ENCODE data around the gene UTF1. TPM values are rescaled to one million over a fixed set of nuclear protein-coding genes. Genes with fewer than 3 reads are reported as not detected.

The UTF1 gene
- total and polyA plus RNA-seq, 9 of the 15 experiments (the other 6 are each of a cell fraction or from before 2014, with no cell fraction given), result 0.35 to 0.46 TPM; not detected in 7

- no peak overlapping the region for H3K27ac ChIP-seq (ENCODE audit: extremely low read depth, low read depth, low read length)
- 3% methylated on average over 19 of the region's 38 CpGs for WGBS (ENCODE audit: insufficient coverage, low coverage, missing lambda C conversion rate)
- ATAC-seq, result no peak
- TF ChIP-seq ZNF398 (CRISPR knock-in tag; IDR thresholded peaks at IDR 0.05), result no peak
- no peak for TF ChIP-seq E2F6 (IDR thresholded peaks at IDR 0.05; ENCODE audit: borderline replicate concordance in 1 of 2, extremely low read depth in 1 of 2, insufficient read depth in 1 of 2, insufficient read length in 1 of 2, low read depth in 1 of 2, low read length in 1 of 2, poor library complexity in 1 of 2, severe bottlenecking in 1 of 2)
- TF ChIP-seq ZNF518B (CRISPR knock-in tag; IDR thresholded peaks at IDR 0.05), result no peak
- no peak for TF ChIP-seq KLF13 (tag; IDR thresholded peaks at IDR 0.05; ENCODE audit: borderline replicate concordance, low read depth)
- TF ChIP-seq KLF10 (CRISPR knock-in tag; IDR thresholded peaks at IDR 0.05), result no peak
- TF ChIP-seq EZH2 (IDR thresholded peaks at IDR 0.05; ENCODE audit: borderline replicate concordance, low read depth, low read length), result no peak
- no peak for TF ChIP-seq NFRKB (IDR thresholded peaks at IDR 0.05; ENCODE audit: low read depth)
- no peak for TF ChIP-seq IRF2 (CRISPR knock-in tag; IDR thresholded peaks at IDR 0.05)
- TF ChIP-seq WHSC1 (IDR thresholded peaks at IDR 0.05; ENCODE audit: low read length), result no peak
- no peak for TF ChIP-seq SAFB (IDR thresholded peaks at IDR 0.05; ENCODE audit: borderline replicate concordance, low read depth, low read length)
- TF ChIP-seq ZBTB33 (CRISPR knock-in tag; IDR thresholded peaks at IDR 0.05), result no peak
- TF ChIP-seq ZNF780A (CRISPR knock-in tag; IDR thresholded peaks at IDR 0.05), result no peak
- TF ChIP-seq SMAD2 (IDR thresholded peaks at IDR 0.05; ENCODE audit: low read depth, low read length), result no peak
Measured at GRCh38 chr10:133187906-133188681, 41.9 kb upstream of the UTF1 start.

More at GRCh38 chr10:133187906-133188681, 41.9 kb upstream of the UTF1 start:
- intact Hi-C loops (cut with micrococcal nuclease), result no loop called here
- Histone ChIP-seq H3K79me2 (ENCODE audit: control insufficient read depth, insufficient read depth, low read length) (no peaks in the 10 kb centered on the region), H2AFZ (ENCODE audit: low read depth, low read length) (no peak overlapping the region), H3K9ac (ENCODE audit: insufficient read depth in 1 of 2, low read depth in 2 of 2, low read length in 2 of 2) (no peak overlapping the region), H3K36me3 (ENCODE audit: control insufficient read depth, insufficient read depth, low read length) (no peaks in the 10 kb centered on the region), H4K20me1 (replicated peaks; ENCODE audit: control insufficient read depth, insufficient read depth, low read length) (peaks cover 3% of the 10 kb centered on the region; the same call in 1 of the 2 replicates), H3K4me2 (ENCODE audit: insufficient read depth, low read length) (no peak overlapping the region), H3K4me1 (replicated peaks in 1 of 2; ENCODE audit: control insufficient read depth in 2 of 2, insufficient read depth in 2 of 2, low read length in 2 of 2) (peaks cover 0 to 23% of the 10 kb centered on the region in 2 experiments; a peak in 2 of 5 replicates), H3K9me3 (replicated peaks; ENCODE audit: control insufficient read depth, insufficient read depth, low read depth, low read length) (no peaks in the 10 kb centered on the region), H3K9me1 (ENCODE audit: control insufficient read depth, insufficient read depth, low read length) (no peaks in the 10 kb centered on the region), H3K4me3 (no peak overlapping the region), H3K27me3 (ENCODE audit: control insufficient read depth in 2 of 2, insufficient read depth in 2 of 2, low read length in 2 of 2) (peaks cover 2 to 41% of the 10 kb centered on the region in 2 experiments; a peak in 4 of 5 replicates)
- POLR2A ChIA-PET, result no interaction called here
- in situ Hi-C loops (cut with MboI), result no loop called here
- DNase-seq (ENCODE audit: extremely low read depth in 1 of 4, low spot score in 3 of 4), result no peak
- FAIRE-seq, result no peak
- BruUV-seq (replicated peaks), result no TSS peak
- CTCF ChIA-PET (ENCODE audit: low intra/inter-chr PET ratio), result no interaction called here

Data from K562 (cell line).